K562 treated with DMSO at 1 percent for 4 hours (cell line): ENCODE results near the gene IGFN1. TPM values are rescaled to one million over a fixed set of nuclear protein-coding genes. Genes with fewer than 3 reads are reported as not detected.

Experiments used
- total RNA-seq: library from RNA; unstranded; fragments of 300-600 nt; gene quantifications from 2 replicates; pipeline ENCODE4 v1.2.3, GENCODE V29; 2022; ENCODE audit not compliant: insufficient read depth

The IGFN1 gene
- total RNA-seq: not detected in 2 replicates

GRCh38 chr1:201190624-201191051, at the start of gene IGFN1:
IGFN1 (plus strand) TSS chr1:201190824; CDS start chr1:201193294, 2,470 bp downstream.

GRCh38 chr1:201154389-201155165, 36.0 kb upstream of the IGFN1 start, which contains the start of gene TMEM9:
TMEM9 (minus strand) TSS chr1:201154474; CDS start chr1:201153923, 551 bp downstream.

Other genes starting within 250 kb of the IGFN1 start
- 4.4 and 6.6 TPM in 2 replicates for gene KIF21B, start 167.1 kb upstream of the IGFN1 start, total RNA-seq
- not detected in 2 replicates for gene CACNA1S, start 78.4 kb upstream of the IGFN1 start, total RNA-seq
- not detected in 2 replicates for gene ASCL5, start 63.6 kb upstream of the IGFN1 start, total RNA-seq
- gene TMEM9, start 36.4 kb upstream of the IGFN1 start, total RNA-seq: 106 and 109 TPM in 2 replicates
- gene PKP1, start 92.7 kb downstream of the IGFN1 start, total RNA-seq: not detected in 2 replicates
- not detected in 2 replicates for gene TNNT2, start 186.9 kb downstream of the IGFN1 start, total RNA-seq
- not detected in 2 replicates for gene LAD1, start 208.5 kb downstream of the IGFN1 start, total RNA-seq
- gene TNNI1, start 230.9 kb downstream of the IGFN1 start, total RNA-seq: not detected in 2 replicates